IMR-90 (cell line): ENCODE measurements around the gene FBXO31.

Experiments
- MAFK ChIP-seq: IDR thresholded peaks from 2 replicates; pipeline ENCODE4 v1.6.1; 2012; ENCODE audit warnings: low read depth, low read length, improper control_type of control experiment
- POLR2A ChIP-seq: IDR thresholded peaks from 2 replicates; pipeline ENCODE4 v1.6.1; 2012; ENCODE audit warnings: mild to moderate bottlenecking, low read depth, low read length
- RCOR1 ChIP-seq: IDR thresholded peaks from 2 replicates; pipeline ENCODE4 v1.6.1; 2012; ENCODE audit warnings: mild to moderate bottlenecking, low read length, improper control_type of control experiment; ENCODE audit not compliant: insufficient replicate concordance
- TF ChIP-seq, protein P1 (sequence below): conservative IDR thresholded peaks from 2 replicates; pipeline ENCODE4 v1.5.1; 2012; ENCODE audit warnings: mild to moderate bottlenecking, low read depth, low read length, improper control_type of control experiment
- TF ChIP-seq, protein P2 (sequence below): fragments of 150-350 bp; IDR thresholded peaks from 2 replicates; pipeline ENCODE4 v1.6.1; 2017; ENCODE audit warnings: mild to moderate bottlenecking, antibody characterized with exemption, low read length, low read depth

DNA sequence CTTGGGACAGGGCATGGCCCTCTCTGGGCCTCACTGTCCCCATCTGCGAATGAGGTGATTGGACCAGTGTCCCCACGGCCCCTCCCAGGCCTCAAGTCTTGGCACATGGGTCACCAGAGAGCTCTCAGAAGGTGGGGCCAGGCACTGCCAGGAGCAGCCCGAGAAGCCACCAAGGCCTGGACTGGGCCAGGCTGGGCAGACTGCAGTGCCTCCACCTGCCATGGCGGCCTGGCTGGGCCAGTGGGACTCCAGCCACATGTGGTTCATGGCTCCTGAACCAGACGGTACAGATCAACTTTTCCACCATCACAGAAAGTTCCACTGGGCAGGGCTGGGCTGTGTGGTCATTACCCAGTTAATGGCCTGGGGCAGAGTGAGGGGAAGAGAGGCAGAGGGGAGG, 86.2 kb downstream of the FBXO31 start:
- TF ChIP-seq RCOR1, result no peak
- TF ChIP-seq POLR2A, result no peak
- TF ChIP-seq, protein P1, sequence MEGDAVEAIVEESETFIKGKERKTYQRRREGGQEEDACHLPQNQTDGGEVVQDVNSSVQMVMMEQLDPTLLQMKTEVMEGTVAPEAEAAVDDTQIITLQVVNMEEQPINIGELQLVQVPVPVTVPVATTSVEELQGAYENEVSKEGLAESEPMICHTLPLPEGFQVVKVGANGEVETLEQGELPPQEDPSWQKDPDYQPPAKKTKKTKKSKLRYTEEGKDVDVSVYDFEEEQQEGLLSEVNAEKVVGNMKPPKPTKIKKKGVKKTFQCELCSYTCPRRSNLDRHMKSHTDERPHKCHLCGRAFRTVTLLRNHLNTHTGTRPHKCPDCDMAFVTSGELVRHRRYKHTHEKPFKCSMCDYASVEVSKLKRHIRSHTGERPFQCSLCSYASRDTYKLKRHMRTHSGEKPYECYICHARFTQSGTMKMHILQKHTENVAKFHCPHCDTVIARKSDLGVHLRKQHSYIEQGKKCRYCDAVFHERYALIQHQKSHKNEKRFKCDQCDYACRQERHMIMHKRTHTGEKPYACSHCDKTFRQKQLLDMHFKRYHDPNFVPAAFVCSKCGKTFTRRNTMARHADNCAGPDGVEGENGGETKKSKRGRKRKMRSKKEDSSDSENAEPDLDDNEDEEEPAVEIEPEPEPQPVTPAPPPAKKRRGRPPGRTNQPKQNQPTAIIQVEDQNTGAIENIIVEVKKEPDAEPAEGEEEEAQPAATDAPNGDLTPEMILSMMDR, result no peak
- TF ChIP-seq, protein P2, sequence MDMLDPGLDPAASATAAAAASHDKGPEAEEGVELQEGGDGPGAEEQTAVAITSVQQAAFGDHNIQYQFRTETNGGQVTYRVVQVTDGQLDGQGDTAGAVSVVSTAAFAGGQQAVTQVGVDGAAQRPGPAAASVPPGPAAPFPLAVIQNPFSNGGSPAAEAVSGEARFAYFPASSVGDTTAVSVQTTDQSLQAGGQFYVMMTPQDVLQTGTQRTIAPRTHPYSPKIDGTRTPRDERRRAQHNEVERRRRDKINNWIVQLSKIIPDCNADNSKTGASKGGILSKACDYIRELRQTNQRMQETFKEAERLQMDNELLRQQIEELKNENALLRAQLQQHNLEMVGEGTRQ, result no peak
- TF ChIP-seq MAFK, result no peak
